Astrocyte (in vitro differentiated cells and primary cell): Measurements from ENCODE around the gene ACHE. TPM values are rescaled to one million over a fixed set of nuclear protein-coding genes. Genes with fewer than 3 reads are reported as not detected.

Source experiments
- DNase-seq: peaks from one replicate; pipeline ENCODE4 v3.0.0-alpha.2; 2010; ENCODE audit warnings: low read depth
- FAIRE-seq: peaks from 2 replicates; lab custom pipeline; 2011; peaks lifted over from hg19 to GRCh38; lab: Jason Lieb, UNC
- H2AFZ ChIP-seq: 2 replicates; pipeline ENCODE4 v1.6.0; 2012; ENCODE audit warnings: low read depth, low read length, inconsistent platforms
- H3K27ac ChIP-seq: 2 replicates; pipeline ENCODE4 v1.5.1; 2011; ENCODE audit warnings: low read depth, low read length, inconsistent platforms
- H3K27me3 ChIP-seq: 2 replicates; pipeline ENCODE4 v1.6.0; 2011; ENCODE audit warnings: low read length, inconsistent platforms; ENCODE audit not compliant: insufficient read depth
- H3K36me3 ChIP-seq: 2 replicates; pipeline ENCODE4 v1.5.1; 2011; ENCODE audit warnings: low read length, inconsistent platforms; ENCODE audit not compliant: insufficient read depth
- H3K4me1 ChIP-seq: 2 replicates; pipeline ENCODE4 v1.5.1; 2011; ENCODE audit warnings: low read length, inconsistent platforms; ENCODE audit not compliant: insufficient read depth
- H3K4me2 ChIP-seq: 2 replicates; pipeline ENCODE4 v1.6.0; 2012; ENCODE audit warnings: low read length, inconsistent platforms
- H3K4me3 ChIP-seq: 2 replicates; pipeline ENCODE4 v1.5.1; 2011; ENCODE audit warnings: low read depth, mild to moderate bottlenecking, low read length, inconsistent platforms; ENCODE audit not compliant: insufficient read depth
- H3K79me2 ChIP-seq: 2 replicates; pipeline ENCODE4 v1.6.0; 2012; ENCODE audit warnings: mild to moderate bottlenecking, low read length, inconsistent platforms; ENCODE audit not compliant: insufficient read depth
- H3K9ac ChIP-seq: 2 replicates; pipeline ENCODE4 v1.6.0; 2012; ENCODE audit warnings: mild to moderate bottlenecking, low read length, inconsistent platforms
- H3K9me3 ChIP-seq: 2 replicates; pipeline ENCODE4 v1.5.1; 2012; ENCODE audit warnings: low read depth, mild to moderate bottlenecking, low read length, inconsistent platforms; ENCODE audit not compliant: insufficient read depth
- H4K20me1 ChIP-seq: 2 replicates; pipeline ENCODE4 v1.6.0; 2012; ENCODE audit warnings: low read length, inconsistent platforms; ENCODE audit not compliant: insufficient read depth
- H3K27ac Mint-ChIP-seq: one replicate; pipeline ENCODE4 v1.8.0; 2021; ENCODE audit warnings: mild to moderate bottlenecking, mixed read lengths; ENCODE audit not compliant: unreplicated experiment
- H3K27me3 Mint-ChIP-seq: one replicate; pipeline ENCODE4 v1.8.0; 2021; ENCODE audit warnings: low read depth, mixed read lengths; ENCODE audit not compliant: unreplicated experiment
- H3K36me3 Mint-ChIP-seq: one replicate; pipeline ENCODE4 v1.8.0; 2021; ENCODE audit warnings: low read depth, mixed read lengths; ENCODE audit not compliant: unreplicated experiment
- H3K4me1 Mint-ChIP-seq: one replicate; pipeline ENCODE4 v1.8.0; 2021; ENCODE audit warnings: low read depth, mixed read lengths; ENCODE audit not compliant: unreplicated experiment
- H3K4me3 Mint-ChIP-seq: one replicate; pipeline ENCODE4 v1.8.0; 2021; ENCODE audit warnings: mild to moderate bottlenecking, moderate library complexity, mixed read lengths; ENCODE audit not compliant: unreplicated experiment
- H3K9me3 Mint-ChIP-seq: one replicate; pipeline ENCODE4 v1.8.0; 2021; ENCODE audit warnings: mild to moderate bottlenecking, mixed read lengths; ENCODE audit not compliant: unreplicated experiment
- CTCF ChIP-seq: IDR thresholded peaks from 2 replicates; pipeline ENCODE4 v1.5.1; 2011; ENCODE audit warnings: low read depth, mild to moderate bottlenecking, inconsistent platforms, low read length, moderate library complexity; ENCODE audit not compliant: insufficient read depth
- EZH2 ChIP-seq: IDR thresholded peaks from 2 replicates; pipeline ENCODE4 v1.6.1; 2012; ENCODE audit warnings: mild to moderate bottlenecking, low read length, inconsistent platforms; ENCODE audit not compliant: insufficient read depth
- total RNA-seq: library from RNA; stranded (reverse); gene quantifications from 2 replicates; pipeline ENCODE4 v1.2.1, GENCODE V29; 2021

Gene ACHE
- total RNA-seq, 1 donor from 2014 or later = 18.9 TPM

- Histone ChIP-seq H3K27ac (peak overlapping the region; percentile 94), H2AFZ (peak overlapping the region; percentile 53), H3K4me1 (peaks cover 19% of the 10 kb centered on the region), H4K20me1 (peaks cover 53% of the 10 kb centered on the region), H3K4me2 (peak overlapping the region; percentile 96), H3K4me3 (peak overlapping the region; percentile 94), H3K79me2 (peaks cover 81% of the 10 kb centered on the region), H3K27me3 (no peaks in the 10 kb centered on the region), H3K36me3 (peaks cover 45% of the 10 kb centered on the region), H3K9me3 (no peaks in the 10 kb centered on the region), H3K9ac (peak overlapping the region; percentile 98)
- peaks cover 27% of the 10 kb centered on the region for H3K36me3 Mint-ChIP-seq
- FAIRE-seq (no peak), DNase-seq (no peak)
- H3K4me3 Mint-ChIP-seq = peak overlapping the region; percentile 95
- TF ChIP-seq CTCF = no peak
- no peak for TF ChIP-seq EZH2
- peak overlapping the region; percentile 95 for H3K27ac Mint-ChIP-seq
- H3K4me1 Mint-ChIP-seq = peaks cover 9% of the 10 kb centered on the region
- peaks cover 1% of the 10 kb centered on the region for H3K9me3 Mint-ChIP-seq
- no peaks in the 10 kb centered on the region for H3K27me3 Mint-ChIP-seq
Measured at GRCh38 chr7:100875356-100875751, 20.3 kb downstream of the ACHE start.

DNA sequence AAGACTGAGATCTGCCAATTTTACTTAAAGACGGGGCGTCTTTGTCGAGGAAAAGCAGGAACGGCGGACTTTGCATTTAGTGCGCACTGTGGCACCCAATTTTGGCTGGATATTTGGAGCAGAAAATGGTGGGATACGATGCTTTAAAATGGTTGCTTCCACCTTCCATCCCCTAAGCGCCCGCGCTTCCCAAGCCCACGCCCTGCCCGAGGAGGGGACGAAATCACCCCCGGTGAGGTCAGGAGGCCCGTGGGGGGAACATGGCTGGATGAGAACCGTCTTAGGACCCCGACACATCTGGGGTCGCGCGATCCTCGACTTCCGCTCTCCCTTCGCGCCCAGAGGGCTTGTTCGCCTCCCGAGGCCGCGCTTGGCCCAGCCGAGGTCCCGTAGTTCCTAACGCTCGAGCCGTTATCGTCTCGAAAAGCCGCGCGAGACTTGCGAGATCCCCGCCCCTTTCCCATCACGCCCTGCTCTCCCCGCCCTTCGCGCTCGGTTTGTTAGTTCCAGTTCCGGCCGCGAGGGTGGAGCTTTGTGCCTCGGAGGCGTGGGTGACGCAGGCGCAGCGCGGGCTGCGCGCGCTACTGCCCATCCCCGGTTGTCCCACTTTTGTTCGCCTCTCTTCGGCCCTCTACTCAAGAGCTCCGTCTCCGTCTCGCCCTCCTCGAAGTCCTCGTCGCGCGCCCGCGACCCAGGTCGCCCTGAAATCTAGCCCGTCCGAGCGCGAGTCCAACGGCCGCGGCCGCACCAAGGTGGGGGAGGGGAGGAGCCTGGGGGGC lies 20.9 kb downstream of the ACHE start, which contains the start of gene SRRT:
Gene SRRT, plus strand, starts transcription at position 527 of the 779 bp plus-strand sequence. CDS start 488 bp downstream, outside the sequence.
- Histone ChIP-seq H3K4me2 (peak within 1 kb of the TSS; percentile 96), H2AFZ (peak within 1 kb of the TSS; percentile 85), H3K27ac (peak within 1 kb of the TSS; percentile 94), H3K36me3 (peaks cover 42% of the 10 kb centered on the region), H3K9me3 (no peaks in the 10 kb centered on the region), H3K4me3 (peak within 1 kb of the TSS; percentile 94), H4K20me1 (peaks cover 52% of the 10 kb centered on the region), H3K9ac (peak within 1 kb of the TSS; percentile 98), H3K4me1 (peaks cover 16% of the 10 kb centered on the region), H3K79me2 (peaks cover 81% of the 10 kb centered on the region), H3K27me3 (no peaks in the 10 kb centered on the region)
- no peaks in the 10 kb centered on the region for H3K27me3 Mint-ChIP-seq
- peak; percentile 91 for DNase-seq
- H3K27ac Mint-ChIP-seq = peak within 1 kb of the TSS; percentile 95
- H3K9me3 Mint-ChIP-seq = peaks cover under 1% of the 10 kb centered on the region
- H3K36me3 Mint-ChIP-seq = peaks cover 24% of the 10 kb centered on the region
- H3K4me1 Mint-ChIP-seq = peaks cover 11% of the 10 kb centered on the region
- FAIRE-seq = no peak
- no peak for TF ChIP-seq CTCF
- TF ChIP-seq EZH2 = no peak
- H3K4me3 Mint-ChIP-seq = peak within 1 kb of the TSS; percentile 95

DNA sequence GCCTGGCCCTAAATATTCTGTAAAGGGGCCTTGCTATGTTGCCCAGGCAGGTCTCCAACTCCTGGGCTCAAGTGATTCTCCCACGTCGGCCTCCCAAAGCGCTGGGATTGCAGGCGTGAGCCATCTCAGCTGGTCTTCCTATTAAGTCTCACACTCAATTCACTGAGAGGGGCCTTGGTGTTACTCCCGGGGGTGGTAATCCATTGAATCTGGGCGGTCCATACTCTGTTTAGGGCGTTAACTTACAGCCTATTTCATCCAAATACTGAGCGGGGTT lies 21.4 kb downstream of the ACHE start:
- Histone ChIP-seq H3K27me3 (no peaks in the 10 kb centered on the region), H3K9me3 (no peaks in the 10 kb centered on the region), H3K4me2 (peak overlapping the region; percentile 96), H3K9ac (peak overlapping the region; percentile 98), H4K20me1 (peaks cover 47% of the 10 kb centered on the region), H3K79me2 (peaks cover 79% of the 10 kb centered on the region), H2AFZ (peak overlapping the region; percentile 85), H3K4me1 (peaks cover 17% of the 10 kb centered on the region), H3K4me3 (peak overlapping the region; percentile 94), H3K27ac (peak overlapping the region; percentile 94), H3K36me3 (peaks cover 40% of the 10 kb centered on the region)
- peak overlapping the region; percentile 95 for H3K4me3 Mint-ChIP-seq
- no peak for DNase-seq
- no peak for TF ChIP-seq CTCF
- no peak for TF ChIP-seq EZH2
- FAIRE-seq = no peak
- H3K9me3 Mint-ChIP-seq = no peaks in the 10 kb centered on the region
- H3K27me3 Mint-ChIP-seq = no peaks in the 10 kb centered on the region
- peaks cover 11% of the 10 kb centered on the region for H3K4me1 Mint-ChIP-seq
- peak overlapping the region; percentile 95 for H3K27ac Mint-ChIP-seq
- peaks cover 21% of the 10 kb centered on the region for H3K36me3 Mint-ChIP-seq
